HPDE6-E6E7 (cell line): ENCODE measurements around the gene C9orf78.

Source experiments
- DNase-seq: peaks from one replicate; pipeline ENCODE4 v3.0.0; 2011; ENCODE audit warnings: missing footprints; ENCODE audit errors: extremely low spot score

The C9orf78 gene

GRCh38 chr9:129868023-129868871 is 33.2 kb upstream of the C9orf78 start:
- no peak for DNase-seq

DNA sequence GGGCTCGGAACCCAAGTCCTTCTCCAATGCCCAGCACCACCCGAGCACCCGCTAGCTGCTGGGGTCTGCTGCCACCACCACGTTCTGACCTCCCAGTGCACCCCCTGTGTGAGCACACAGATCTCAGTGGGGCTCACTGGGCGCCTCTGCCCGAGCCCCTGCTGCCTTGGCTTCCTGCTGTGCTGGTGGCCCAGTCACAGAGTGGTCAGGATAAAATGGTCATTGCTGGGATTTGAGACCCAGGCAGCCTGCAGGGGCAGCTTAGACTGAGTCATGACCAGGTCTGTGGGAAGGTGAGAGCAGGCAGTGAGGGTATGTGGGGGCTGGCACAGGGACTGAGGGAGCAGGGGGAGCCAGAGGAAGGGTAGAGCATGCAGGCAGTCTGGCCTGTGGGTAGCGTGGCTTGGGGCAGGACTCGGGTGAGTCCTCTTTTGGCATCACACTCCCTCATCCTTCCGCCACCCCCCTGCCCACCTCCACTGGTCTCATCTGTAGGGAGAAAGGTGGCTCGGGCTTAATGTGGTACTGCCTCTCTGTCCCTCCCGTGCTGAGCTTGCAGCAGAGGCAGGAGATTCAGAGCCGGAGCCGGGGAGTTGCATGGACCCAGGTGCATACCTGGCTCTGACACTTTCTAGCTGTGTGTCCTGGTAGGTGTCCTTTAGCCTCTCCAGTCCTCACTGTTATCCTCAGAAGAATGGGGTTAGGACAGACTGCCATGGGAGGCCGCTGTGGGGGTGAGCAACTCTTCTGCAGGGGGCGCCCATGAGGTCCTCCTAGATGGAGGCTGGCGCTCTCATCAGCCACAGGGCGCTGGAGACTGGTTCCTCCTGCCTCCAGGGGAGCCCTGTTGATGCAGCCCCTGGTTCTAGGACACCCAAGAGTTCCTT is 32.3 kb upstream of the C9orf78 start:
- no peak for DNase-seq

- no peak for DNase-seq
These were observed 31.5 kb upstream of the C9orf78 start for GRCh38 chr9:129866394-129867135.

DNA sequence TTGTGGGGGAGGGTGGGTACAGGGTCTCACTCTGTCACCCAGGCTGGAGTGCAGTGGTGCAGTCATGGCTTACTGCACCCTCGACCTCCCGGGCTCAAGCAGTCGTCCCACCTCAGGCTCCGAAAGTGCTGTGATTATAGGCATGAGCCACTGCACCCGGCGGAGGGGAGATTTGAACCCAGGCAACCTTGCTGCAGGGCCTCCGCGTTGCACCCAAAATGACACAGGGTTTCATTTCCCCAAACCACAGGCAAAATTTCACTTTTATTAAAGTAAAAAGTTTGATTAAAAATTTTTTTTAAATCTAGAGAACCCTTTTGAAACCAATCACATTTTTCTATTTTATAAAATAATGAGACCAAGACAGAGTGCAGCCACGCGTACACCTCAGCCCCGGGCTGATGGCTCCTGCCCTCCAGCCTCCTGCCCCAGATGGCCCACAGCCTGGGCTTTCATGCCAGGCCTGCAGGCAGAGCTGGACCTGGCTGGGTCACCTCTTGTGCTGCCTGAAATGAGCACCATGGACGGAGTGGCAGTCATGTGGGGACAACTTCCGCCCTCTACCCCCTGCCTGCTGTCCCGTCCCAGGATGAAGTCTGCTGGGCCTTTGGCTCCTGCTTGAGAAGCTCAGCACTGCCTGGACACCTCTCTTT is 30.7 kb upstream of the C9orf78 start:
- DNase-seq = no peak

GRCh38 chr9:129864991-129865647 is 30.0 kb upstream of the C9orf78 start:
- DNase-seq = no peak

- peak; percentile 48 for DNase-seq
These were observed 28.1 kb upstream of the C9orf78 start for GRCh38 chr9:129863059-129863690.

DNA sequence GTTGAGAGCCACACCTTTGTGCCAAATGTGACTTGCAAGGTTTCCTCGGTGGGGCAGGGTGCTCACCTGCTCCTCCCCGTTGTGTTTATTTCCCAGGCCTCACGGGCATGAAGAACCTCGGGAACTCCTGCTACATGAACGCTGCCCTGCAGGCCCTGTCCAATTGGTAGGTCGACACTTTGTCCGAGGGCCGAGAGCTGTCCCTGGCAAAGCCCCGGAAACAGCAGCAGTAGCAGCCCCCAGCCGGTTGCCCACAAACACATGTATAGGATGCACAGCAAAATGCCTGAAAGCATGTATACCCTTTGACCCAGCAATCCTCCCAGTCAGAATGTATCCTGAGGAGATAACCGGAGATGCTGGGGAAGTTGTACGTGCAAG is 26.4 kb upstream of the C9orf78 start:
- no peak for DNase-seq

- no peak for DNase-seq
These were observed 25.8 kb upstream of the C9orf78 start for GRCh38 chr9:129860653-129861446.

DNA sequence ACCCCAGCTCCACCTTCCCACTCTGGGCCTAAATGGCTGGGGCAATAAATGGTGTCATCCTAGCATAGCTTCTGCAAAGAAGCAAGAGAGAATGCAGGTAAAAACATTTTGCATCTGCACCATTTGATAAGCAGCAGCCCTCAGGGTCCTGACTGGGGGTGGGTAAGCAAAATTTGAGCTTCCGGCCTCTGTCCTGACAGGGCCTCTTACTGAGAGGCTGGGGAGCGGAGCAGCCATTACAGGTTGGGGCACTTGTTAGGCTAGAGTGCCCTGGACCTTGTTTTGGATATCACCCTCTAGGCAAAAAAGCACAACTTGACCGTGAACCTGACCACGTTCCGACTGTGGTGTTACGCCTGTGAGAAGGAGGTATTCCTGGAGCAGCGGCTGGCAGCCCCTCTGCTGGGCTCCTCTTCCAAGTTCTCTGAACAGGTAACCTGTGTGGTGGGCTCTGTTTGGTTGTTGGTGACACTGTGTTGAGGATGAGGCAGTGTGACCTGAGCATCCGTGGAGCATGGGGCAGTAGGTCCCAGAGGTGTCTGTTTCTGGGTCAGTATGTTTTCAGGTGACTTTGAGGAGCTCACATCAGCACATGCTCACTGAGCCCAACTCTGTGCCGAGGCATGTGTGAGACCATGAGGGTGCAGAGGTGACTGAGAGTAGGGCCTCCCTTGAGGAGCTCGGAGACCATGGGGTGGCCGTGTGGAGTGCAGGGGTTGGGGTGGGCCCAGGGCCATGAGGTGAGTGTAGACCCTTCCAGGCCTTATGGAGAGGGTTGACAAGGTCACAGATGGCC is 23.3 kb upstream of the C9orf78 start:
- no peak for DNase-seq

DNA sequence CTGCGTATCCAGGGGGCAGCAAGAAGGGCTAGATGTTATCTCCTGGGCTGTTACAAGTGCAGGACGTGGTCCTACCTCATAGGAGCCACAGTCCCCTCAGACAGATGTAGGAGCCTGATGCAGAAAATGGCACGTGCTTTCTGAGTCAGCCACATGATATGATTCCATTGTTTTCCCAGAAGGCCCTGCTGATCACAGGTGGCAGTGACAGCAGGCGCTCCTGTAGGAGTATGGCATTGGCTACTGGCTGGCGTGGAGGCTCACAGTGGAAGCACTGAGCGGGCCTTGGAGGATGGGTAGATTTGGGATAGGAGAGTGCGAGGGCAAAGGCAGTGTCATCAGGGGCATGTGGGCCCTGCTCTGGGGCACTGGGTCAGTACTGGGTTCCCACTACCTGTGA is 22.1 kb upstream of the C9orf78 start:
- no peak for DNase-seq

DNA sequence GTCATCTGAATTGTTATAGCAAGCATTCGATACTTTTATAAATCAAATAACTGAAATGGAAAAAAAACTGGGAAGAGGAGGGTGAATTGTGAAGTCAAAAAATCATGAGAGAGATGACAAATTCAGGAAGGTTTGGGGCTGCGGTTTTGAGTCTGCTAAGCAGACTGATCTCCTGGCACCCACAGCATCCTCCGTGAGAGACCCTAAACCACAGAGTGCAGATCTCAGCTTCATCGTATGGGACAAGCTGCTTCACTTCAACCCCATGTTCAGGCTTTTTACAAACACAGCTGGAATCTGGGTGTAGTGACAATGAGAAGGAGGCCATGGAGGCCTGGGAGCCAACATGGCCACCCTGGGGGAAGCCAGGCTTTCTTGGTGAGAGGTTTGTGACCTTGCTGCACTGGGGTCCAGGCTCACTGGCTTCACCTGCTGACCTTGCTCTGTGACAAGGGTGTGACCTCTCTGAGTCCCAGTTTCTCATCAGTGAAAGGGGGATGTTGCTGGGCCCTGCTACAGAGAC is 19.6 kb upstream of the C9orf78 start:
- no peak for DNase-seq

DNA sequence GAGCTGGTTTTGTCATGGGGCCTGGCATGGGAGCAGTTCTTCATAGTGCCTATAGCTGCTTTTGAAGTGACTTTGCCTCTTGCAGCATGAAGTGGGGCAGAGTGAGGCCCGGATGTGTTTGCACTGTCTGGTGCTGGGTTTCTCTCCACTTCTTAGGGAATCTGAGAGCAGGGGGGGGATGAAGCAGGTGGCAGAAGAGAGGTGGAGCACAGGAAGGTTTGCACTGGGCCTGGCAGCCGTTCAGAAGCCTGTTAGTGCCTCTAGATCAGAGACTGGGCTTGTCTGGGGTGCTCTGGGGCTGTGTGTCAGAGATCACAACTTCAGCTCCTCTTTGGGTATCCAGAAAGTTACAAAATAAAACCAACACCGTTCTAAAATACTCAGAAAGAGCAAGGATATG is 18.5 kb upstream of the C9orf78 start:
- no peak for DNase-seq

DNA sequence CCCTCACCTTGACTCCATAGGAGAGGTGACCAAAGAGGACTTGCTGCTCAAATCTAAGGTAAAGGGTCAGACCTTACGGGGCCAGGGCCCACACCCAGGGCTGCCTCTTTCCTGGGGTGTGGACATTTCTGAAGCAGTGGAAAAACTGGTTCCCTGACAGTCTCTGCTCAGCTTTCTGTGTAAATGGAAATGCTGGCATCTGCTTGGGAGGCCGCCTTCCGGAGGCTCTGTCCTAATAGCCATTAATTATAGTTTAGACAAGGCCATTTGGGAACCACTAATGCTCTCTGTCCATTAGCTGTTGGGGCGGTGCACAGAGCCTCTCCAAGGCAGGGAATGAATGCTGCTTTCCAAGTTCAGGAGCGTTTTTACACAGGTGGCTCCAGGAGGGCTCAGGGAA is 17.5 kb upstream of the C9orf78 start:
- DNase-seq = no peak

DNA sequence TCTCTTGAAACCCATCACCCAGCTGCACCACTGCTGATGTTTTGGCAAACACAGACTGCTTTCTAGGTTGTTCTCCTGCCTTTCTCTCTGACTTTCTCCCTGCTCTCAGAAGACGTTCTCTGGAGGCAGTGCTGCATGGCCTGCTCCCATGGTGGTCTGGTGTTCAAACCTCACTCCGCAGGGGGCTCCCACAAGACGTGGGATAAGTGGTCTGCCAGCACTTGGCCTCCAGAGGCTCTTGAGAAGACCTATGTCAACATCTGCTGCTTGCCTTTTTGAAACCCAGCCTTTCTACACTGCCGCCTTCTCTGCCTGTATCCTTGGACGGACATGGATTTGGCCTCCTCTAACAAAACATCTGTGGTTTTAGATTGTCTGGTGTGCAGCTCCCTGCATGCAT is 16.7 kb upstream of the C9orf78 start:
- no peak for DNase-seq

DNA sequence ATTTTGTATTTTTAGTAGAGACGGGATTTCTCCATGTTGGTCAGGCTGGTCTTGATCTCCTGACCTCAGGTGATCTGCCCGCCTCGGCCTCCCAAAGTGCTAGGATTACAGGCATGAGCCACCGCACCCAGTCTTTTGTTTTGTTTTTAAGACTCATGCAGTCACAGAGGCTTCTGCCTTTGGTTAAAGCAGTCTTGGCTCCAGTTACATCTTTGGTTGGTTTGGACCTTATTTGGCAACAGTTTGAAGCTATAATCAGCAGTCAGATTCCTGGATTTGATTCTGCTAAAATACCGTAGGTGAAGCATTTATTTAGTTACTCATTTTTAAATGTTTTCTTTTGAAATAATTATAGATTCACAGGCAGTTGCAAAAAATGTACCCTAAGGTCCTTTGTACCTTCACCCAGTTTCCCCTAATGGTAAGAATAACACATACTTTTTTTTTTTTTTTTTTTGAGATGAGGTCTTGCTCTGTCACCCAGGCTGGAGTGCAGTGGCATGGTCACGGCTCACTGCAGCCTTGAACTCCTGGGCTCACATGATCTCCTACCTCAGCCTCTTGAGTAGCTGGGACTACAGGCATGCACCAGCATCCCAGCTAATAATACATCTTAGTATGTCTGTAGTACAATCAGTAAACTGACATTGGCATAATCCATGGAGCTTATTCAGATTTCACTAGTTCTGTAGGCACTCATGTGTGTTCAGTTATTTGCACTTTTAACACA is 15.9 kb upstream of the C9orf78 start:
- DNase-seq = no peak

DNA sequence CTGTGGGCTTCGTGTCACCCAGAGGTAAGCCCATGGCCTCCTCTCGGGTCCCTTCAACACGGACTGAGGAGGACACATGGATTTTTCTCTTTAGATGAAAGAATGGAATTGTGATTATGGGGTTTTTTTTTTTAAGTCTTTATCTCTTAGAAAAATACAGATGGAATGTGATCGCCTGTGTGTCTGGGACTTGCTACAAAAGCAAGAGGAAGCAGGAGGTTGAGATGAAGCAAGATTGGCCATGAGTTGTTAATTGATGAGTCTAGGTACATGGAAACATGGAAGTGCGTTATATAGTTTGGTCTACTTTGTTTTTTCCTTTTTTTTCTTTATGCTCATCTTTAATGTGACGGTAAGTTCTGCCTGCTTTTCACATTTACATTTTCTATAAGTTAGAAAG is 14.8 kb upstream of the C9orf78 start:
- DNase-seq = no peak

DNA sequence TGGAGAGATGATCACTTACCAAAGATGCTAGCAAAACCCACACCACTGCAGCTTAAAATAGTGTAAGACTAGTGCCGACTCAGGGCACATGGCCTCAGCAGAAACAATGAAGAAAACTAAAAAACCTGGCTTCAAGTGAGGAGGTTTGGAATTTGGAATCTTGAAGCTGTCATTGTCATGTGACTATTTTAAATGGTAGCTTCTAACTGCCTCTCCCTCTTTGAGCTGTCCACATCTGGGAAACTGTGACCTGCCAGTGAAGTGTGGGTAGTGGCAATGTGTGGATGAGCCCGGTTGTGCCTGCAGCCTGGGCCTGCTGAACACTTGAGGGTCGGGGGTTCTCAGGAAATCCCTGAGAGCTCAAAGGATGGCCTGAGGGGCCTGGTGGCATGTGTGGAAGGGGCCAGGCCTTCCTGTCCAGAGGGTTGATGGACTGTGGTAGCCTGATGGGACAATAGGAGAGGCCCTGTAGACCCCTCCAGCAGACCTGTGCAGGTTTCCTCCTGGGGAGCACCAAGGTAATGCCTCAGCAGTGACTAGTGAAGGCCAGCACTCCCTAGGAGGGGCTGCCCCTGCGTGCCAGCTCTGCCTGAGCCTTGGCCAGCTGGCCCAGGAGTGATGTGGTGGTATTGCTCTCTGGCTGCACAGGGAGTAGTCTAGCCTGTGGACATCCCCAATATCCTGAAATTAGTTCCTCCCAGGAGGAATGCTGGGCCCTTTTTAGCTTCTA is 13.8 kb upstream of the C9orf78 start:
- no peak for DNase-seq
